Left lung (tissue), 10 donors: ENCODE data around the gene SNX7. TPM values are rescaled to one million over a fixed set of nuclear protein-coding genes. Genes with fewer than 3 reads are reported as not detected.

Experiments used
- ATAC-seq: fragments of 200-7000 bp; cut with Tn5 transposase; one replicate; pipeline ENCODE4 v1.9.1; 2020; ENCODE audit warnings: moderate library complexity
- DNase-seq, 4 donors: peaks; one replicate each; pipeline ENCODE4 v3.0.0-alpha.2; 2013 to 2020
- H3K27ac ChIP-seq, 2 donors: fragments of 200-600 bp; sonication (generic) in 1 of 2; one replicate each; pipeline versions ENCODE4 v1.5.0 to v1.8.0; 2020 to 2021
- H3K27me3 ChIP-seq, 2 donors: fragments of 200-600 bp; sonication (generic) in 1 of 2; one replicate each; pipeline versions ENCODE4 v1.5.0 to v1.8.0; 2020 to 2021
- H3K36me3 ChIP-seq, 2 donors: fragments of 200-600 bp; sonication (generic) in 1 of 2; one replicate each; pipeline versions ENCODE4 v1.5.0 to v1.8.0; 2020 to 2021
- H3K4me1 ChIP-seq, 2 donors: fragments of 200-600 bp; one replicate each; pipeline ENCODE4 v1.8.0; 2021
- H3K4me3 ChIP-seq, 2 donors: fragments of 200-600 bp; sonication (generic) in 1 of 2; one replicate each; pipeline versions ENCODE4 v1.5.0 to v1.8.0; 2020 to 2021; ENCODE audit warnings: mild to moderate bottlenecking in 1 of 2
- H3K9me3 ChIP-seq, 2 donors: fragments of 200-600 bp; sonication (generic) in 1 of 2; one replicate each; pipeline versions ENCODE4 v1.5.0 to v1.8.0; 2020 to 2021
- CTCF ChIP-seq, 2 donors: fragments of 200-600 bp; sonication (generic) in 1 of 2; IDR thresholded peaks; one replicate each; pipeline versions ENCODE4 v1.5.0 to v1.8.0; 2021; ENCODE audit warnings: antibody characterized with exemption in 2 of 2
- intact Hi-C, 2 donors: fragments of 100-400 bp; cut with DNase I; formaldehyde crosslinking; loops; one replicate each; pipeline versions ENCODE4 v1.11.2 to v1.14.2; 2022
- polyA plus RNA-seq, 6 donors: library from polyadenylated mRNA; unstranded; fragments of 120-200 nt; gene quantifications; one replicate each; pipeline ENCODE4 v1.2.1, GENCODE V29; 2013; ENCODE audit not compliant: insufficient read length in 6 of 6
- total RNA-seq, 2 donors: library from RNA; stranded (reverse); fragmentation: NEBNext Ultra II Directional; extraction: Animal tissue kit (Norgen Biotek cat#: 25700); gene quantifications; one replicate each; pipeline ENCODE4 v1.2.1, GENCODE V29; 2021
- donor health status: DM: no; HTN: yes; CAD: no.
- donor health status: DM: no; HTN: no; CAD: no.

The SNX7 gene
- total and polyA plus RNA-seq, 8 donors: 16.5 to 39.4 (median 32.2) TPM

DNA sequence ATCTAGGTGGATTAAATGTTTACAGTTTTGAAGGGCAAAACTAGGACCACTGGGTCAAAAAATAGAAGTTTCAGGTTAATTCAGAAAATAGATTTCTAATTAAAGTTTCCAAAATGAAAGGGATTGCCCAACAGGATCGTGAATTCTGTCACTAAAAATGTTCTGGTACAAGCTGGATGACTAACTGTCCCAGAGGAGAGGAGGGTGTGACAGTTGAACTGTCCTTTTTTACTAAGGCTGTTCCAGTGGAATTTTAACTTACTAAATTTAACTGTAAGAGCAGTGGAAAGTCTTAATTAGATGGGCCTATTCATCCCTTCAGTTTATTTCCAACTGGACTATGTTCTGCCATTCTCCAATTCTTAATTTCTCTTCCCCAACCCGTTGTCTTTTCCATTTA lies 7.2 kb downstream of the SNX7 start:
- no peak for ATAC-seq
- Histone ChIP-seq H3K27me3 (peaks cover 0 to 2% of the 10 kb centered on the region in 2 donors), H3K27ac (no peak overlapping the region), H3K36me3 (no peaks in the 10 kb centered on the region), H3K4me1 (no peaks in the 10 kb centered on the region), H3K4me3 (no peak overlapping the region), H3K9me3 (no peaks in the 10 kb centered on the region)
- no peak for TF ChIP-seq CTCF (IDR thresholded peaks at IDR 0.05)
- intact Hi-C loops: no loop called here
- DNase-seq: no peak

GRCh38 chr1:98669355-98670296 lies 8.1 kb downstream of the SNX7 start:
- DNase-seq (no peak), ATAC-seq (no peak)
- H3K27me3 ChIP-seq: no peaks in the 10 kb centered on the region
- H3K36me3 ChIP-seq: no peaks in the 10 kb centered on the region
- no peaks in the 10 kb centered on the region for H3K9me3 ChIP-seq
- H3K27ac ChIP-seq: no peak overlapping the region
- TF ChIP-seq CTCF (IDR thresholded peaks at IDR 0.05): no peak
- intact Hi-C loops: no loop called here
- H3K4me1 ChIP-seq: no peaks in the 10 kb centered on the region
- no peak overlapping the region for H3K4me3 ChIP-seq

- no peak overlapping the region for H3K27ac ChIP-seq
- H3K27me3 ChIP-seq: no peaks in the 10 kb centered on the region
- no peak for TF ChIP-seq CTCF (IDR thresholded peaks at IDR 0.05)
- no peak overlapping the region for H3K4me3 ChIP-seq
- no peaks in the 10 kb centered on the region for H3K9me3 ChIP-seq
- intact Hi-C loops: no loop called here
- DNase-seq (no peak), ATAC-seq (no peak)
- H3K4me1 ChIP-seq: no peaks in the 10 kb centered on the region
- no peaks in the 10 kb centered on the region for H3K36me3 ChIP-seq
These were observed 10.7 kb downstream of the SNX7 start for GRCh38 chr1:98672189-98672588.

GRCh38 chr1:98674075-98674781 lies 12.7 kb downstream of the SNX7 start:
- Histone ChIP-seq H3K36me3 (no peaks in the 10 kb centered on the region), H3K9me3 (no peaks in the 10 kb centered on the region), H3K27me3 (no peaks in the 10 kb centered on the region), H3K4me1 (no peaks in the 10 kb centered on the region), H3K27ac (no peak overlapping the region), H3K4me3 (no peak overlapping the region)
- TF ChIP-seq CTCF (IDR thresholded peaks at IDR 0.05): no peak
- intact Hi-C loops: no loop called here
- ATAC-seq: no peak
- DNase-seq: no peak

- DNase-seq: no peak
- intact Hi-C loops: no loop called here
- no peak for TF ChIP-seq CTCF (IDR thresholded peaks at IDR 0.05)
- no peaks in the 10 kb centered on the region for H3K4me1 ChIP-seq
- H3K9me3 ChIP-seq: no peaks in the 10 kb centered on the region
- H3K36me3 ChIP-seq: no peaks in the 10 kb centered on the region
- H3K27me3 ChIP-seq: no peaks in the 10 kb centered on the region
- H3K4me3 ChIP-seq: no peak overlapping the region
- H3K27ac ChIP-seq: no peak overlapping the region
- no peak for ATAC-seq
These were observed 13.8 kb downstream of the SNX7 start for GRCh38 chr1:98675282-98675681.
